Neuronal stem cell (in vitro differentiated cells): Measurements from ENCODE around the gene GIPC1.
A peak's percentile ranks its signal among the peaks of the same experiment; 100 is the strongest.

Experiments
- DNase-seq: peaks from one replicate; pipeline ENCODE4 v3.0.0-alpha.2; 2013; ENCODE audit warnings: low spot score
- H2AFZ ChIP-seq: one replicate; pipeline ENCODE4 v1.6.1; 2013; ENCODE audit warnings: mild to moderate bottlenecking, low read length, inconsistent platforms
- H2AK5ac ChIP-seq: 2 replicates; pipeline ENCODE4 v1.6.1; 2013; ENCODE audit warnings: low read depth, mild to moderate bottlenecking, inconsistent platforms, low read length, moderate library complexity, mixed read lengths
- H2BK120ac ChIP-seq: 2 replicates; pipeline ENCODE4 v1.6.1; 2013; ENCODE audit warnings: low read depth, mild to moderate bottlenecking, inconsistent platforms, low read length, moderate library complexity, mixed read lengths
- H2BK12ac ChIP-seq: one replicate; pipeline ENCODE4 v1.6.1; 2013; ENCODE audit warnings: low read length, inconsistent platforms
- H2BK15ac ChIP-seq: 2 replicates; pipeline ENCODE4 v1.6.1; 2013; ENCODE audit warnings: mild to moderate bottlenecking, low read length, inconsistent platforms, mixed read lengths
- H2BK5ac ChIP-seq: one replicate; pipeline ENCODE4 v1.6.1; 2013; ENCODE audit warnings: inconsistent platforms, mild to moderate bottlenecking, low read length, moderate library complexity
- H3K14ac ChIP-seq: one replicate; pipeline ENCODE4 v1.6.1; 2013; ENCODE audit warnings: low read length, inconsistent platforms
- H3K18ac ChIP-seq: 2 replicates; pipeline ENCODE4 v1.6.1; 2013; ENCODE audit warnings: low read length, inconsistent platforms
- H3K23ac ChIP-seq: 2 replicates; pipeline ENCODE4 v1.6.1; 2013; ENCODE audit warnings: low read depth, mild to moderate bottlenecking, mixed read lengths, low read length, inconsistent platforms; ENCODE audit not compliant: poor library complexity
- H3K27ac ChIP-seq: replicated peaks from 3 replicates; pipeline ENCODE4 v1.5.1; 2013; ENCODE audit warnings: low read length, inconsistent platforms
- H3K27me3 ChIP-seq, 3 experiments: 2 replicates each; pipeline ENCODE4 v1.6.1; 2013; ENCODE audit warnings: low read length in 3 of 3, mild to moderate bottlenecking in 2 of 3, inconsistent platforms in 1 of 3, low read depth in 1 of 3, mixed read lengths in 1 of 3, moderate library complexity in 1 of 3; ENCODE audit not compliant: control insufficient read depth in 3 of 3, insufficient read depth in 3 of 3
- H3K36me3 ChIP-seq, 2 donors: replicated peaks in 1 of 2; 2 replicates each; pipeline ENCODE4 v1.6.1; 2013; ENCODE audit warnings: low read length in 2 of 2; ENCODE audit not compliant: control insufficient read depth in 2 of 2, insufficient read depth in 2 of 2
- H3K4ac ChIP-seq: 2 replicates; pipeline ENCODE4 v1.6.1; 2013; ENCODE audit warnings: inconsistent platforms, mild to moderate bottlenecking, low read length, moderate library complexity
- H3K4me1 ChIP-seq, 2 donors: 1 replicate in 1 of 2; 2 replicates in 1 of 2; pipeline ENCODE4 v1.6.1; 2013; ENCODE audit warnings: low read length in 2 of 2, low read depth in 1 of 2; ENCODE audit not compliant: control insufficient read depth in 2 of 2, insufficient read depth in 1 of 2
- H3K4me2 ChIP-seq: one replicate; pipeline ENCODE4 v1.6.1; 2013; ENCODE audit warnings: mild to moderate bottlenecking, low read length, inconsistent platforms; ENCODE audit not compliant: insufficient read depth, poor library complexity, severe bottlenecking
- H3K4me3 ChIP-seq, 2 donors: 2 replicates each; pipeline ENCODE4 v1.5.1; 2013; ENCODE audit warnings: low read length in 2 of 2, mild to moderate bottlenecking in 2 of 2, inconsistent platforms in 1 of 2, moderate library complexity in 1 of 2
- H3K79me1 ChIP-seq: one replicate; pipeline ENCODE4 v1.6.1; 2013; ENCODE audit warnings: low read depth, mild to moderate bottlenecking, inconsistent platforms, low read length, moderate library complexity
- H3K9ac ChIP-seq: one replicate; pipeline ENCODE4 v1.6.1; 2013; ENCODE audit warnings: mild to moderate bottlenecking, low read depth, low read length, inconsistent platforms; ENCODE audit not compliant: poor library complexity
- H3K9me3 ChIP-seq, 2 donors: replicated peaks in 1 of 2; 2 replicates each; pipeline versions ENCODE3 to v1.6.1; 2013; ENCODE audit warnings: low read length in 2 of 2, mild to moderate bottlenecking in 2 of 2, inconsistent platforms in 1 of 2, low read depth in 1 of 2, mixed read lengths in 1 of 2, moderate library complexity in 1 of 2; ENCODE audit not compliant: control insufficient read depth in 2 of 2, insufficient read depth in 1 of 2
- H4K8ac ChIP-seq: one replicate; pipeline ENCODE4 v1.6.1; 2013; ENCODE audit warnings: low read depth, mild to moderate bottlenecking, inconsistent platforms, low read length, moderate library complexity
- H4K91ac ChIP-seq: one replicate; pipeline ENCODE4 v1.6.1; 2013; ENCODE audit warnings: low read length, low read depth, mild to moderate bottlenecking, inconsistent platforms; ENCODE audit not compliant: poor library complexity
- WGBS, 2 donors: extraction: QIAGEN DNeasy Blood & Tissue Kit; methylation state at CpG; one replicate each; pipeline ENCODE4 v1.1.7; 2013; ENCODE audit warnings: missing lambda C conversion rate in 2 of 2, mixed read lengths in 1 of 2; ENCODE audit not compliant: insufficient read length in 2 of 2, insufficient replicate concordance in 1 of 2; ENCODE audit errors: extremely low coverage in 2 of 2; 5-methylcytosine and 5-hydroxymethylcytosine counted together

GIPC1 gene

DNA sequence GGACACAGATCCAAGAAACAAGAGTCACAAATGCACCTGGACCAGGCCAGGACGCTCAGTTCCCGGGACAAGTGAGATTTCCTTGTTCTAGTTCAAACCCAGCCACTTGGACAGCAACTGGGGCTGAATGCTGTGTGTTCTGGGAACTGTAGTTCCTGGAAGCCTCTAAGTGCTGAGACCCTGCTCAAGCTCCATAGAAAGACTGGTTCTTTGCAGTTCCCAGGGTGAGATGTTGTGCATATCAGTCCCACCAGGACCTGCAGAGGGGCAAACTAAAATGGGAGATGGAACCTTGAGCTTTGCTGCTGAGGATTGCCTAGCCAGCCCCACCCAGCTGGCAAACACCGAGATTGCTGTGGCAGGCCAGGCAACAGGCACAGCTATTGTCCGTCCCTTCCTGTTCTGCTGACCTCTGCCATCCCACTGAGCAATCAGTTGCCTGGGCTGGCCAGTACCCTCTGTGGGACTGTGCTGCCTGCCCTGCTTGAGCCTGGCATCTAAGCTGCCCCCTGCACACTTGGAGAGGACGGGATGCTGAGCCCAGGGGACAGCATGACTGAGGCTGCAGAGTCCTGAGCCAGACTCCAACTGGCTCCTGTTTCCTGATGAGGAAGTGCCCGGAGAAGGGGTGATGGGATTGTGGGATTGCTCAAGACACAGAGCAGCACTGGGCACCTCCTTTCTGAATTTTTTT, 1.4 kb upstream of the GIPC1 start:
- H3K4ac ChIP-seq, result peak overlapping the region; percentile 78
- H2BK5ac ChIP-seq, result no peak overlapping the region
- peak overlapping the region; percentile 95 for H2BK15ac ChIP-seq
- H3K9ac ChIP-seq, result peak overlapping the region; percentile 45
- no peak for DNase-seq
- peaks cover 4 to 8% of the 10 kb centered on the region in 2 donors for H3K36me3 ChIP-seq
- peak overlapping the region in 1 of 2 donors; percentile 27 for H3K4me3 ChIP-seq
- peaks cover 9% of the 10 kb centered on the region for H3K79me1 ChIP-seq
- H3K14ac ChIP-seq, result no peak overlapping the region
- peak overlapping the region; percentile 14 for H2AK5ac ChIP-seq
- no peak overlapping the region for H3K23ac ChIP-seq
- no peak overlapping the region for H3K27ac ChIP-seq
- peak overlapping the region; percentile 99 for H2BK12ac ChIP-seq
- H3K4me1 ChIP-seq, result peaks cover 16 to 19% of the 10 kb centered on the region in 2 donors
- peak overlapping the region; percentile 82 for H3K18ac ChIP-seq
- WGBS, 2 donors, result no CpG with 5 or more reads among the region's 6 CpGs
- no peak overlapping the region for H4K91ac ChIP-seq
- peak overlapping the region; percentile 90 for H2AFZ ChIP-seq
- no peak overlapping the region for H3K4me2 ChIP-seq
- H3K27me3 ChIP-seq, result peaks cover 0 to 3% (median 0%) of the 10 kb centered on the region in 3 experiments
- H3K9me3 ChIP-seq, result no peaks in the 10 kb centered on the region
- no peak overlapping the region for H2BK120ac ChIP-seq
- H4K8ac ChIP-seq, result peak overlapping the region; percentile 75

GRCh38 chr19:14496834-14497227, 904 bp upstream of the GIPC1 start:
- Histone ChIP-seq H3K9ac (no peak overlapping the region), H4K8ac (no peak overlapping the region), H2AFZ (peak overlapping the region; percentile 90), H3K23ac (no peak overlapping the region), H2BK12ac (no peak overlapping the region), H2BK120ac (no peak overlapping the region), H2BK5ac (no peak overlapping the region), H3K36me3 (peaks cover 4 to 12% of the 10 kb centered on the region in 2 donors), H3K14ac (no peak overlapping the region), H3K9me3 (no peaks in the 10 kb centered on the region), H3K18ac (peak overlapping the region; percentile 90), H3K4me3 (peak overlapping the region in 1 of 2 donors; percentile 88), H4K91ac (no peak overlapping the region), H3K79me1 (peaks cover 9% of the 10 kb centered on the region), H3K27me3 (no peaks in the 10 kb centered on the region), H3K4ac (no peak overlapping the region), H2BK15ac (peak overlapping the region; percentile 95), H2AK5ac (peak overlapping the region; percentile 14), H3K4me2 (no peak overlapping the region), H3K27ac (no peak overlapping the region), H3K4me1 (peaks cover 16 to 19% of the 10 kb centered on the region in 2 donors)
- no CpG with 5 or more reads among the region's 7 CpGs for WGBS, 2 donors
- no peak for DNase-seq

- Histone ChIP-seq H3K27ac (no peak overlapping the region), H2AK5ac (peak overlapping the region; percentile 28), H2BK120ac (no peak overlapping the region), H3K23ac (peak overlapping the region; percentile 80), H3K4ac (no peak overlapping the region), H3K18ac (peak overlapping the region; percentile 94), H2BK12ac (no peak overlapping the region), H3K9me3 (no peaks in the 10 kb centered on the region), H3K27me3 (no peaks in the 10 kb centered on the region), H3K4me3 (peak overlapping the region; percentile 86 to 88), H4K91ac (no peak overlapping the region), H2BK15ac (peak overlapping the region; percentile 22), H2BK5ac (peak overlapping the region; percentile 66), H3K4me2 (peak overlapping the region; percentile 77), H3K14ac (peak overlapping the region; percentile 82), H3K79me1 (peaks cover 11% of the 10 kb centered on the region), H3K4me1 (peaks cover 16 to 19% of the 10 kb centered on the region in 2 donors), H2AFZ (peak overlapping the region; percentile 91), H4K8ac (no peak overlapping the region), H3K9ac (peak overlapping the region; percentile 90), H3K36me3 (peaks cover 6 to 18% of the 10 kb centered on the region in 2 donors)
- WGBS, 2 donors, result no CpG with 5 or more reads among the region's 28 CpGs
- no peak for DNase-seq
Measured at GRCh38 chr19:14495672-14496028, 277 bp downstream of the GIPC1 start.

- Histone ChIP-seq H2BK5ac (peak overlapping the region; percentile 66), H3K27ac (no peak overlapping the region), H3K4me3 (peak overlapping the region; percentile 86 to 88), H3K27me3 (no peaks in the 10 kb centered on the region), H2BK120ac (no peak overlapping the region), H3K9me3 (no peaks in the 10 kb centered on the region), H3K23ac (peak overlapping the region; percentile 11), H3K79me1 (peaks cover 11% of the 10 kb centered on the region), H4K8ac (peak overlapping the region; percentile 29), H3K9ac (peak overlapping the region; percentile 90), H2AFZ (peak overlapping the region; percentile 91), H3K4me1 (peaks cover 16 to 19% of the 10 kb centered on the region in 2 donors), H3K4ac (no peak overlapping the region), H3K4me2 (peak overlapping the region; percentile 77), H2BK15ac (peak overlapping the region; percentile 22), H4K91ac (no peak overlapping the region), H2AK5ac (peak overlapping the region; percentile 60), H3K36me3 (peaks cover 6 to 21% of the 10 kb centered on the region in 2 donors), H2BK12ac (no peak overlapping the region), H3K14ac (no peak overlapping the region), H3K18ac (peak overlapping the region; percentile 94)
- no CpG with 5 or more reads among the region's 14 CpGs for WGBS, 2 donors
- no peak for DNase-seq
Measured at GRCh38 chr19:14494910-14495671, 836 bp downstream of the GIPC1 start.
